A549 (cell line): ENCODE data around the gene BRAF. TPM values are rescaled to one million over a fixed set of nuclear protein-coding genes. Genes with fewer than 3 reads are reported as not detected.
"Not testable (repeated sequence)": the region's sequence is repeated elsewhere in the genome, so short reads cannot be mapped to it uniquely, and the experiment has no call there.

Experiments used
- ATAC-seq, 2 experiments: fragments of 200-7000 bp in 1 of 2; fragments of >200 bp in 1 of 2; cut with Nextera tagmentation in 1 of 2; cut with Tn5 transposase in 1 of 2; 3 replicates each; pipeline versions ENCODE4 v1.8.0 to v1.9.1; 2018 to 2020; ENCODE audit warnings: mild to moderate bottlenecking in 1 of 2, moderate library complexity in 1 of 2
- CTCF ChIA-PET: fragments of 300-600 bp; sonication (Branson Sonifier 250); formaldehyde crosslinking; extraction: SDS; loops from one replicate; lab custom pipeline; 2021; ENCODE audit warnings: antibody characterized with exemption, inconsistent platforms; lab: Yijun Ruan, JAX
- POLR2A ChIA-PET: fragments of 350-600 bp; formaldehyde crosslinking; extraction: SDS; loops from one replicate; lab custom pipeline; 2021; ENCODE audit warnings: antibody characterized with exemption, inconsistent platforms; lab: Yijun Ruan, JAX
- DNase-seq, 2 experiments: peaks; one replicate each; pipeline versions ENCODE4 v3.0.0 to v3.0.0-alpha.2; 2011 to 2016; ENCODE audit warnings: low read depth in 1 of 2, low spot score in 1 of 2
- FAIRE-seq: peaks from 2 replicates; lab custom pipeline; 2011; peaks lifted over from hg19 to GRCh38; lab: Jason Lieb, UNC
- H3K27ac ChIP-seq, 2 experiments: fragments of >200 bp; sonication (Bioruptor Twin); formaldehyde crosslinking; 3 replicates each; pipeline ENCODE4 v1.5.1; 2016 to 2017
- H3K4me1 ChIP-seq: fragments of >200 bp; sonication (Bioruptor Twin); formaldehyde crosslinking; 3 replicates; pipeline ENCODE4 v1.6.1; 2016
- H3K4me2 ChIP-seq: fragments of >200 bp; sonication (Bioruptor Twin); formaldehyde crosslinking; 3 replicates; pipeline ENCODE4 v1.6.1; 2016
- H3K4me3 ChIP-seq: fragments of >200 bp; sonication (Bioruptor Twin); formaldehyde crosslinking; 3 replicates; pipeline ENCODE4 v1.5.1; 2016
- H3K9me3 ChIP-seq: fragments of >200 bp; sonication (Bioruptor Twin); formaldehyde crosslinking; 3 replicates; pipeline ENCODE4 v1.6.1; 2016
- CEBPB ChIP-seq, 2 experiments: fragments of >200 bp in 1 of 2; sonication (Bioruptor Twin) in 1 of 2; formaldehyde crosslinking in 1 of 2; IDR thresholded peaks; 2 replicates each; pipeline ENCODE4 v1.6.1; 2012 to 2016
- FOSL2 ChIP-seq, 2 experiments: fragments of 450-650 bp in 1 of 2; fragments of >200 bp in 1 of 2; sonication (Bioruptor Twin) in 1 of 2; formaldehyde crosslinking; IDR thresholded peaks; 2 replicates each; pipeline versions ENCODE4 v1.5.0 to v1.6.1; 2016 to 2020; ENCODE audit warnings: mild to moderate bottlenecking in 1 of 2, moderate library complexity in 1 of 2
- HMGXB4 ChIP-seq: fragments of 250-450 bp; sonication (Bioruptor Pico); IDR thresholded peaks from 2 replicates; pipeline ENCODE4 v1.5.0; 2021; ENCODE audit warnings: mild to moderate bottlenecking, moderate library complexity, borderline replicate concordance
- KDM5A ChIP-seq: fragments of 200-600 bp; sonication (generic); IDR thresholded peaks from 2 replicates; pipeline ENCODE4 v1.6.1; 2016; ENCODE audit warnings: antibody characterized with exemption, mild to moderate bottlenecking
- MAFK ChIP-seq: fragments of 450-650 bp; IDR thresholded peaks from 2 replicates; pipeline ENCODE4 v1.6.1; 2014; ENCODE audit not compliant: partially characterized antibody
- MYC ChIP-seq: IDR thresholded peaks from 2 replicates; pipeline ENCODE4 v1.6.1; 2012; ENCODE audit warnings: mild to moderate bottlenecking, inconsistent platforms, low read length, improper control_type of control experiment, borderline replicate concordance
- NFE2L2 ChIP-seq: fragments of 150-350 bp; conservative IDR thresholded peaks from 2 replicates; pipeline ENCODE4 v1.6.1; 2014; ENCODE audit warnings: low read length
- NPAS2 ChIP-seq: fragments of 250-450 bp; sonication (Bioruptor Pico); IDR thresholded peaks from 2 replicates; pipeline ENCODE4 v1.8.0; 2022; ENCODE audit warnings: mild to moderate bottlenecking, moderate library complexity, borderline replicate concordance
- NR3C1 ChIP-seq: fragments of >200 bp; sonication (Bioruptor Twin); formaldehyde crosslinking; IDR thresholded peaks from 3 replicates; pipeline ENCODE4 v1.6.1; 2017
- PBX3 ChIP-seq: IDR thresholded peaks from 2 replicates; pipeline ENCODE4 v1.6.1; 2012
- PHF8 ChIP-seq: fragments of 200-600 bp; sonication (generic); IDR thresholded peaks from 2 replicates; pipeline ENCODE4 v1.6.1; 2016; ENCODE audit warnings: low read depth, mild to moderate bottlenecking, antibody characterized with exemption, moderate library complexity, borderline replicate concordance
- RAD21 ChIP-seq, 2 experiments: fragments of >200 bp in 1 of 2; sonication (Bioruptor Twin) in 1 of 2; formaldehyde crosslinking in 1 of 2; IDR thresholded peaks in 1 of 2; conservative IDR thresholded peaks in 1 of 2; 2 replicates in 1 of 2; 3 replicates in 1 of 2; pipeline ENCODE4 v1.6.1; 2012 to 2018; ENCODE audit warnings: inconsistent platforms in 1 of 2
- RCOR1 ChIP-seq: fragments of 150-350 bp; IDR thresholded peaks from 2 replicates; pipeline ENCODE4 v1.6.1; 2014; ENCODE audit warnings: antibody characterized with exemption, low read length, low read depth
- REST ChIP-seq: fragments of 200-600 bp; sonication (generic); IDR thresholded peaks from 2 replicates; pipeline ENCODE4 v1.6.1; 2016; ENCODE audit warnings: antibody characterized with exemption, mild to moderate bottlenecking, moderate library complexity
- RNF2 ChIP-seq: fragments of 200-600 bp; sonication (generic); IDR thresholded peaks from 2 replicates; pipeline ENCODE4 v1.6.1; 2016; ENCODE audit warnings: low read depth, mild to moderate bottlenecking, antibody characterized with exemption, moderate library complexity, borderline replicate concordance
- ZSCAN20 ChIP-seq: fragments of 250-450 bp; sonication (Bioruptor Pico); IDR thresholded peaks from 2 replicates; pipeline ENCODE4 v1.8.0; 2022; ENCODE audit warnings: mild to moderate bottlenecking, moderate library complexity
- WGBS: methylation state at CpG from one replicate; pipeline ENCODE4 v1.1.6; 2017; ENCODE audit errors: missing lambda C conversion rate; 5-methylcytosine and 5-hydroxymethylcytosine counted together
- polyA plus RNA-seq, 4 experiments: library from polyadenylated mRNA; depleted of rRNA in 3 of 4; stranded (reverse); fragments of >200 nt; fragmentation: RNase III in 1 of 4; extraction: RNeasy Plus Mini Kit Qiagen cat#74134 plus additional on column Dnase treatment in 1 of 4; gene quantifications; 2 replicates in 3 of 4; 3 replicates in 1 of 4; pipeline ENCODE4 v1.2.3, GENCODE V29; 2011 to 2017

BRAF gene
- polyA plus RNA-seq, 2 of the 4 experiments (the other 2 are of a cell fraction): 6.1 to 19.7 TPM

DNA sequence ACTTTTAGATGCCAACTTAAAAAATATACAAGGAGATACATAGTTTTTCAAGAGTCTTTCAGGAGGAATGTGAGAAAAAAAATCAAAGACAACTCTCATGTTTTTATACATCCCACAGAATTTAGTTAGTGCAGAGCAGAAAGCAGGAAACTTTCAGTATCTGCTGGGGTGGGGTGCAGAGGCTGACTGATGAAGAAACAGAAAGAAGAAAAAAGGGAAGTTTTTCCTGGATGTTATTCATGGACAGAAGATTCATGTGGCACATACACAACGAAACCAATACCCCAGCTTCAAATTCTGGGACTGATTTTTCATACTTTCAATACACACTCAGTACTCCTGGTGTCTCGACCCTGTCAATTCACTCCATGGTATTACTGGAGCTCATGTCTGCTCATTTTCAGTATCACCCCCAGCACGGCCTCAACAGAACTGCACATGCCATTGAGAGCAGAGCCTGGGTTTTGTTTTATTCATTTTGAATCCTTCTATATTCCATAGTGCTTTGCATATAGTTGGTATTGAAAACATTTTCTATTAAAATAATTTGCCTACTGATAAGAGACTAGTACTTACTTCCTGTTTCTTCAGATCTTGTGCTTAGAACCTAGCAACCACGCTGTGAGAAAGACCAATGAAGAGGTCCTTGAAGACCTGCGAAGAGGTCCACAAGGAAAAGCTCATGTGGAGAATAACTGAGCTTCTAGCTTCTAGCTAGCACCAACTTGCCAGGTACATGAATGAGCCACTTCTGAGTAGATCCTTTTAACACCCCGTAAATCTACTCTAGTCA, 179.3 kb downstream of the BRAF start:
- Histone ChIP-seq H3K4me2 (no peak overlapping the region), H3K27ac (no peak overlapping the region), H3K4me3 (no peak overlapping the region)
- ChIA-PET POLR2A (no interaction called here), CTCF (no interaction called here)
- WGBS: 88% methylated on average over 6 of the region's 6 CpGs
- FAIRE-seq (no peak), DNase-seq (no peak)
- no peak for TF ChIP-seq MAFK
- no peak for TF ChIP-seq PHF8
- TF ChIP-seq RNF2: no peak
- TF ChIP-seq, all 56 proteins: peak for 0
- no peak for ATAC-seq
- Histone ChIP-seq H3K4me1 (peaks cover 7% of the 10 kb centered on the region; the same call in 1 of the 3 replicates), H3K9me3 (no peaks in the 10 kb centered on the region)

- no peak for DNase-seq
- TF ChIP-seq CEBPB (IDR thresholded peaks at IDR 0.05): no peak
- Histone ChIP-seq H3K4me3 (no peak overlapping the region), H3K27ac (no peak overlapping the region), H3K9me3 (no peaks in the 10 kb centered on the region), H3K4me2 (no peak overlapping the region), H3K4me1 (no peaks in the 10 kb centered on the region)
- ATAC-seq: no peak
- ChIA-PET POLR2A (interaction anchor here (0.8 kb wide), 1 partner anchor 48 kb away, joined by 4 read pairs; the partner anchor contains the start of gene NDUFB2), CTCF (interaction anchor here (1.2 kb wide), 1 partner anchor 49 kb away, joined by 3 read pairs; no protein-coding TSS in a partner anchor)
- 84% methylated on average over 2 of the region's 2 CpGs for WGBS
- peak; percentile 23 for FAIRE-seq
These were observed 180.7 kb downstream of the BRAF start for GRCh38 chr7:140744005-140744404.

- 100% methylated on average over 2 of the region's 4 CpGs for WGBS
- H3K4me3 ChIP-seq, H3K4me2 ChIP-seq, DNase-seq, POLR2A ChIA-PET, H3K9me3 ChIP-seq, H3K27ac ChIP-seq, ATAC-seq, H3K4me1 ChIP-seq, FAIRE-seq: not testable (repeated sequence)
- CTCF ChIA-PET: interaction anchor here (1.2 kb wide), 1 partner anchor 48 kb away, joined by 3 read pairs; no protein-coding TSS in a partner anchor
These were observed 181.5 kb downstream of the BRAF start for GRCh38 chr7:140743255-140743654.

GRCh38 chr7:140738280-140738679, 186.4 kb downstream of the BRAF start:
- H3K27ac ChIP-seq: no peak overlapping the region
- H3K9me3 ChIP-seq: no peaks in the 10 kb centered on the region
- no peak for TF ChIP-seq FOSL2 (IDR thresholded peaks at IDR 0.05)
- no peak for TF ChIP-seq FOSL2 (CRISPR knock-in tag; IDR thresholded peaks at IDR 0.05)
- no peak for TF ChIP-seq MYC
- no peak for TF ChIP-seq PBX3
- TF ChIP-seq CEBPB (IDR thresholded peaks at IDR 0.05): no peak
- no peak for TF ChIP-seq NFE2L2
- TF ChIP-seq RCOR1: no peak
- H3K4me2 ChIP-seq: no peak overlapping the region
- H3K4me1 ChIP-seq: no peaks in the 10 kb centered on the region
- no peak overlapping the region for H3K4me3 ChIP-seq
- FAIRE-seq: no peak
- CTCF ChIA-PET: interaction anchor here (1.4 to 1.5 kb wide), 2 partner anchors 9 to 12 kb away, joined by 3 to 8 read pairs; no protein-coding TSS in a partner anchor
- DNase-seq: no peak
- POLR2A ChIA-PET: no interaction called here
- ATAC-seq: no peak

DNA sequence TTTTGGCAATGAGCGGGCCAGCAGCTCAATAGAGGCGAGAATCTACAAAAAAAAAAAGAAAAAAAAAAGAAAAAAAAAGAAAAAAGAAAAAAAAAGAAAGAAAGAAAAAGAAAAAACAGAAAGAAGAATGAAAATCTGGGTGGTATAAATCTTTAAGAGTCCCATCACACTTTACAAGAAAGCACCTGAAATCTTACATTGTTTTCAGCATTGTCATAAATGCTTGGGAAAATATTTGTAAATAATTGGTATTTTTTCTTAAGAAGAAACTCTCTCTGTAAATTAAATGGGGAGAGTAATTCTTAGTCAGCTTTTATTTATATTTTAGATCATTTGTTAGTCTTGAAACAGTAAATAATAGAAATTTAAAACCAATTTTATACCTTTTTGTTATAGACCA, 190.0 kb downstream of the BRAF start:
- 100% methylated on average over 2 of the region's 2 CpGs for whole genome bisulfite sequencing
- Histone ChIP-seq H3K4me2 (no peak overlapping the region), H3K27ac (no peak overlapping the region), H3K4me3 (no peak overlapping the region), H3K4me1 (no peaks in the 10 kb centered on the region), H3K9me3 (no peaks in the 10 kb centered on the region)
- ChIA-PET CTCF (interaction anchor here (1.8 kb wide), 1 partner anchor 8 kb away, joined by 9 read pairs; no protein-coding TSS in a partner anchor), POLR2A (no interaction called here)
- no peak for ATAC-seq
- DNase-seq: no peak
- no peak for FAIRE-seq
- no peak for TF ChIP-seq KDM5A
- TF ChIP-seq RAD21 (conservative IDR thresholded peaks at IDR 0.05 in 1 of 2, IDR thresholded peaks at IDR 0.05 in 1 of 2): no peak
- TF ChIP-seq HMGXB4 (CRISPR knock-in tag): no peak
- no peak for TF ChIP-seq ZSCAN20 (CRISPR knock-in tag)
- no peak for TF ChIP-seq REST
- TF ChIP-seq NR3C1: no peak
- no peak for TF ChIP-seq NPAS2
- TF ChIP-seq CEBPB (IDR thresholded peaks at IDR 0.05): no peak
